T-helper 1 cell treated with Interleukin-12 subunit alpha and Interleukin-12 subunit beta and Interleukin-4 antibody, amounts not matched to agents 30 μg/mL and 1 μg/mL, for 36 hours (primary cell): ENCODE results near the gene PSAP.

Source experiments
- H3K27ac Mint-ChIP-seq: one replicate; pipeline ENCODE4 v1.8.0; 2021; ENCODE audit warnings: mild to moderate bottlenecking, mixed read lengths
- H3K27me3 Mint-ChIP-seq: one replicate; pipeline ENCODE4 v1.8.0; 2021; ENCODE audit warnings: low read depth, mixed read lengths
- H3K36me3 Mint-ChIP-seq: one replicate; pipeline ENCODE4 v1.8.0; 2021; ENCODE audit warnings: low read depth, mixed read lengths
- H3K4me1 Mint-ChIP-seq: one replicate; pipeline ENCODE4 v1.8.0; 2021; ENCODE audit warnings: low read depth, mixed read lengths
- H3K4me3 Mint-ChIP-seq: one replicate; pipeline ENCODE4 v1.8.0; 2021; ENCODE audit warnings: mild to moderate bottlenecking, moderate library complexity, mixed read lengths
- H3K9me3 Mint-ChIP-seq: one replicate; pipeline ENCODE4 v1.8.0; 2021; ENCODE audit warnings: mixed read lengths

The PSAP gene

GRCh38 chr10:71844084-71844483, 7.0 kb downstream of the PSAP start:
- Mint-ChIP-seq H3K27me3 (no peaks in the 10 kb centered on the region), H3K4me3 (no peak overlapping the region), H3K4me1 (peaks cover 30% of the 10 kb centered on the region), H3K27ac (no peak overlapping the region), H3K36me3 (peaks cover 4% of the 10 kb centered on the region), H3K9me3 (no peaks in the 10 kb centered on the region)

DNA sequence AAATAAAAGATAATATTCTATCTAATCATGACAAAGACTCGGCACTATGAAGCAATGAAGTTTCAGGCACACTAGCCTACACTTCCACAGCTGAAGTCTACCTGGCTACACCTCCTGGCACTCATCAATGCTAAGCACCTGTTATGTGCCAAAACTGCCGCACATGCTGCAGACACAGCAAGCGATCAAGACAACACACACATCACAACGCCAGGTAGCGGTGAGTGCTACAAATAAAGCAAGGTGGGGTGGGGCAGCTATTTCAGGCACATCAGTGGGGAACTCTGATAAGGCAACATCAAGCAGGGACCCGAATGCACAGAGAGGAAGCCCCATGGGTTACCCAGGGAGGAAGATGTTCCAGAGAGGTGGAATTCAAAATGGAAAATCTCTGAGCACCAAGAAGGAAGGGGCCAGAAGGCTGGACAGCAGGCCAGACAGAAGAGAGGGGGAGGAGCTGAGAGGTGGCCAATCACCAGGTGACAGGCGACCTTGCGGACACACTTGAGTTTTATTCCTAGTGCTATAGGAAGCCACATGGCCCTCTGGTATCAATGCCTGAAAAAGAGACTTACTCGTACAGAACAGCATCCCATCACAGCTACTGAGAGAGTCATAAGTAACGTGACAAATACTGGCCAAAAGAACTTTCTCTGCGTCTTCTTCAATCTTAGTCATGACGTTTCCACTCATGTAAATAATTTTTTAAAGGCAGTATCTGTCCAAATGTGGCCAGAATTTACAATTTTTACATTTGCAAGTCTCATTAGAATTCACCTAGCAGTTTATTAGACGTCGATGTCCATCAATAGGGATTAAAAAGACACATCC, 8.0 kb downstream of the PSAP start:
- peaks cover 3% of the 10 kb centered on the region for H3K36me3 Mint-ChIP-seq
- no peak overlapping the region for H3K27ac Mint-ChIP-seq
- no peaks in the 10 kb centered on the region for H3K9me3 Mint-ChIP-seq
- H3K4me1 Mint-ChIP-seq, result peaks cover 26% of the 10 kb centered on the region
- no peak overlapping the region for H3K4me3 Mint-ChIP-seq
- no peaks in the 10 kb centered on the region for H3K27me3 Mint-ChIP-seq

DNA sequence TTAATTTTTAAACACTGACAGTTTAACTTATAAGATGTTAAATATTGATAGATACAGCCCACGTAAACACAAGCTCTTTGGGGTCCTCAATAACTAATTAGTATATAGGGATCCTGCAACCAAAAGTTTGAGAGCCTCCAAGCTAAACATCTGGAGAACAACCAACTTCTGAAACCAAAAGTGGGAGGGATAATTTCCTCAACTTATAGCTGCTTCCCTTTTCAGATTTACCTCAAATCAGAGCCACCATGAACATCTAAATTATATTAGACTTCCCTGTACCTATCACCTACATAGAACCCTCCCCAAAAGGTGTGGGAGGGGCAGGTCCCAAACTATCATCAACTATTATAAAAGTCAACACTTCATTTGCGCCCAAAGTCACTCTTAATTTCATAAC, 8.6 kb downstream of the PSAP start:
- Mint-ChIP-seq H3K9me3 (no peaks in the 10 kb centered on the region), H3K36me3 (peaks cover 3% of the 10 kb centered on the region), H3K4me1 (peaks cover 23% of the 10 kb centered on the region), H3K4me3 (no peak overlapping the region), H3K27ac (no peak overlapping the region), H3K27me3 (no peaks in the 10 kb centered on the region)

GRCh38 chr10:71840958-71841335, 10.1 kb downstream of the PSAP start:
- H3K27ac Mint-ChIP-seq, result no peak overlapping the region
- H3K27me3 Mint-ChIP-seq, result no peaks in the 10 kb centered on the region
- peaks cover 27% of the 10 kb centered on the region for H3K4me1 Mint-ChIP-seq
- no peak overlapping the region for H3K4me3 Mint-ChIP-seq
- no peaks in the 10 kb centered on the region for H3K36me3 Mint-ChIP-seq
- H3K9me3 Mint-ChIP-seq, result no peaks in the 10 kb centered on the region

DNA sequence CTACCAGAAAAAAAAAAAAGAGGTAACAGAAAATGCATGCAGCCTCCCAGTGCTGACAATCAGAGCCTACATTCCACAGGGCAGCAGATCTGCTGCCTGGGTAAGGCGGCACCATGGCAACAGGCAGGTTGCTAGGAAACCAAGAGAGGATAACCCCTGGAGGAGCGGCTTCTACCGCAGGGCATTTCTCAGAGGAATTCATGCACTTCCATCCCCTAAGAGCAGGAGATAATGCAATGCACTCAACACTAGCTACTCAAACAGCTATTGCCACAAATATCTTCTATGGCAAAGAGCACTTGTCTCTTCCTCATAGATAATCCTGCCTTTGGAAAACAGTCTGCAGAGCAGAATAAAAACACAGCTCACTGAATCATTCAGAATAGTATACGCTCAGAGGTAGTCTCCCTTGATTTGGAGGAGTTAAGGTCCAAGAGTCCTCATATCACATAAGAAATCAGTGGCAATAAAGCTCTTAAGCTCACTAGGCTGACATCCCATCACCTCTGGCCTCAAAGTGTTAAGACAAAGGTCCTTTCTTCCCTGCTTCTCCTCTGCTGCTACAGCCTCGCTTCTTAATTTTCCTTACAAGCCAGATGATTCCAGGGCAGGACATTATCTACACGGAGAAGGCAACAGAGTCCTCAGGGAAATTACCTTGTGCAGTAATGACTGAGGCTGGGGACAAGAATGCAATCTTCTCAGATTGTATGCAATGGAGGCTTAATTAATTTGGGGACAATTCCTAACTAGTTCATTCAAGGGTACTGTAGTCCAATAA, 10.7 kb downstream of the PSAP start:
- no peaks in the 10 kb centered on the region for H3K27me3 Mint-ChIP-seq
- H3K9me3 Mint-ChIP-seq, result no peaks in the 10 kb centered on the region
- H3K4me3 Mint-ChIP-seq, result no peak overlapping the region
- H3K4me1 Mint-ChIP-seq, result peaks cover 27% of the 10 kb centered on the region
- no peak overlapping the region for H3K27ac Mint-ChIP-seq
- no peaks in the 10 kb centered on the region for H3K36me3 Mint-ChIP-seq

DNA sequence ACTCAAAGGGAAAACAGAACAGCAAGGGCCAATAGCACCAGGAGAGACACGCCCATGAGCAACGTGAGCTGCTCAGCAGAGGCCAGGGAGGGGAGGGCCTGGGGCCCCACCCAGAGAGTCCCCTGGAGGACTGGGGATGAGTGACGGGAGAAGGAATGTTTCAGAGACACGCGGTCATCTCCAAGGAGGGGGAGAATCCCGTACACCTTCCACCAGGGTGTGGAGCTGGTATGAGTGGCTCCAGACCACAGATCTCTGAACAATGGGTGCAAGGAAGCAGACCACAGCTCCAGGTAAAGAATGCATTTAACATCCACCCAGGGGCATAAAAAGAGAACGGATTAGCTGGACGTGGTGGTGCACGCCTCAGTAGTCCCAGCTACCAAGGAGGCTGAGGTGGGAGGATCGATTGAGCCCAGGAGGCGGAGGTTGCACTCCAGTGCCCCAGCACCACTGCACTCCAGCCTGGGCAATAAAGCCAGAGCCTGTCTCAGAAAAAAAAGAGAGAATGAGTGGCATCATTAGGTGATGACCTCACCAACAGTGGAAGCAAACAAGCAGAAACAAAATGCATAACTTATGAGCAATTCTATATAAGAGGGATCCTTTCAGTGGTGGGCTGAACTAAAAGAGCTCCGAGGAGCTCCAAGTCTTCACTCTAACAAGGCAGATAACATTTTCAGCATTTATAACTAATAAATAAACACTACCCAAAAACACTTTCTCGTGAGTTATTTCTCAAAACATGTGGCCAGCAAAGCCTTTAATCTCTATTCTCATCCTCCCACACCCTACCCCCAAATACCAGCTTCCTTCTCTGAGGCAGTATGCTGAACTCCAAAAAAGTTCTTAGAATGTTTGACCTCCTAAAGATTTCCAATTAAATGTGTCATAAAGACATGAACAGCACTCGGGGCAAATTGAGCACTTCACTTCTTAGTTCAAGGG, 12.5 kb downstream of the PSAP start:
- Mint-ChIP-seq H3K27ac (no peak overlapping the region), H3K4me1 (peaks cover 22% of the 10 kb centered on the region), H3K4me3 (no peak overlapping the region), H3K36me3 (peaks cover 4% of the 10 kb centered on the region), H3K27me3 (no peaks in the 10 kb centered on the region), H3K9me3 (no peaks in the 10 kb centered on the region)

- Mint-ChIP-seq H3K4me1 (peaks cover 19% of the 10 kb centered on the region), H3K27me3 (no peaks in the 10 kb centered on the region), H3K27ac (no peak overlapping the region), H3K36me3 (peaks cover 4% of the 10 kb centered on the region), H3K9me3 (no peaks in the 10 kb centered on the region), H3K4me3 (no peak overlapping the region)
Observed at GRCh38 chr10:71837098-71837827, 13.8 kb downstream of the PSAP start.

DNA sequence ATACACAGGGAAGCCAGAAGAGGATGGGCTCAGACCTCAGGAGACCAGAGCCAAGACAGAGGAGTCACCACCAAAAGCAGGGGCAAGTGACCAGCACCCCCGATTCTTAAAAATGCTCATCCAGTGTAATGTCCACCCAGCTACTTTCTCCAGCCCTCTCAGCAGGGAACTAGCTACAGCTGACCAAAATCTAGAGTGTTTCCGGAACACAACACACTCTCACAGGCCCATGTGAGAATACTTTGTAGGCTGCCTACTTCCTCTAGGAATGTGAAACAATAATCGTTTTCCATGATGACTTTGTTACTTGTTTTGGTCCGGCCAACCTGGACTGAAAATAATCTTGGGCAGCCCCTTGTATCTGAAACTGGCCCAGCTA, 14.5 kb downstream of the PSAP start:
- Mint-ChIP-seq H3K27me3 (no peaks in the 10 kb centered on the region), H3K4me3 (no peak overlapping the region), H3K9me3 (no peaks in the 10 kb centered on the region), H3K36me3 (peaks cover 4% of the 10 kb centered on the region), H3K27ac (no peak overlapping the region), H3K4me1 (peaks cover 22% of the 10 kb centered on the region)

- H3K36me3 Mint-ChIP-seq, result peaks cover 7% of the 10 kb centered on the region
- no peak overlapping the region for H3K4me3 Mint-ChIP-seq
- H3K27ac Mint-ChIP-seq, result no peak overlapping the region
- no peaks in the 10 kb centered on the region for H3K9me3 Mint-ChIP-seq
- H3K4me1 Mint-ChIP-seq, result peaks cover 22% of the 10 kb centered on the region
- no peaks in the 10 kb centered on the region for H3K27me3 Mint-ChIP-seq
Observed at GRCh38 chr10:71835671-71836595, 15.1 kb downstream of the PSAP start.

- peaks cover 17% of the 10 kb centered on the region for H3K36me3 Mint-ChIP-seq
- no peaks in the 10 kb centered on the region for H3K9me3 Mint-ChIP-seq
- no peak overlapping the region for H3K27ac Mint-ChIP-seq
- H3K4me1 Mint-ChIP-seq, result peaks cover 20% of the 10 kb centered on the region
- H3K4me3 Mint-ChIP-seq, result no peak overlapping the region
- no peaks in the 10 kb centered on the region for H3K27me3 Mint-ChIP-seq
Observed at GRCh38 chr10:71834343-71834674, 16.7 kb downstream of the PSAP start.

- Mint-ChIP-seq H3K9me3 (no peaks in the 10 kb centered on the region), H3K4me3 (no peak overlapping the region), H3K27ac (no peak overlapping the region)
Observed at GRCh38 chr10:71833451-71834342, 17.4 kb downstream of the PSAP start.

GRCh38 chr10:71832967-71833366, 18.1 kb downstream of the PSAP start:
- no peak overlapping the region for H3K27ac Mint-ChIP-seq
- no peaks in the 10 kb centered on the region for H3K27me3 Mint-ChIP-seq
- peaks cover 14% of the 10 kb centered on the region for H3K4me1 Mint-ChIP-seq
- H3K9me3 Mint-ChIP-seq, result no peaks in the 10 kb centered on the region
- H3K4me3 Mint-ChIP-seq, result no peak overlapping the region
- H3K36me3 Mint-ChIP-seq, result peaks cover 23% of the 10 kb centered on the region

More at GRCh38 chr10:71833451-71834342, 17.4 kb downstream of the PSAP start:
- H3K27me3 Mint-ChIP-seq, result no peaks in the 10 kb centered on the region
- H3K4me1 Mint-ChIP-seq, result peaks cover 17% of the 10 kb centered on the region
- peaks cover 21% of the 10 kb centered on the region for H3K36me3 Mint-ChIP-seq
